ENCODE data around the gene DAAM2. TPM values are rescaled to one million over a fixed set of nuclear protein-coding genes. Genes with fewer than 3 reads are reported as not detected.

The DAAM2 gene
- total and polyA plus RNA-seq, 2 donors (not counting 3 experiments of a cell fraction or from before 2014, with no cell fraction given) = 0.42 to 0.44 TPM

DNA sequence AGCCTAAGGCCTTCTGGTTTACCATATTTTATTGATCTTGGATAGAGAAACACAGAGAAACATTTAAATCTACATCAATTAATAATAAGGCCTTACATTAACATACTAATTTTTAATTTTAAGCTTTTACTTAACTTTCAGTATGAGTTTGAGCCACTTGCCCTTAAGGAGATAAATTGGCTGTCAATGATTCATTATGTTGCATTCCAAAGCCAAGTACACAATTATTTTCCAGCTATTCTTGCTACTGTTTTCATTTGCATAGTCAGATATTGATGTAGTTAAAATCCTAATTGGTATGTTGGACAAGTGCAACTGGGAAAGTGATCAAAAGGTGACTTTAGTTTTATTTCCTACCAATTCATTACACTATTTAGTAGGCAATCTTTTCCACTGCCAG lies 83.9 kb downstream of the DAAM2 start:
- ChIA-PET POLR2A (no interaction called here), CTCF (interaction anchor here (1.2 to 8.5 kb wide), 3 partner anchors 11 to 16 kb away, joined by 3 to 97 read pairs (median 10); no protein-coding TSS in a partner anchor)
- DNase-seq (ENCODE audit: low read depth, low spot score) (no peak), FAIRE-seq (no peak)
- H3K79me2 ChIP-seq (ENCODE audit: control insufficient read depth, insufficient read depth, low read length) = no peaks in the 10 kb centered on the region
- H3K36me3 ChIP-seq (ENCODE audit: control insufficient read depth in 2 of 2, extremely low read depth in 1 of 2, insufficient read depth in 2 of 2, low read length in 2 of 2) = no peaks in the 10 kb centered on the region
- H3K9ac ChIP-seq (replicated peaks; ENCODE audit: extremely low read depth, insufficient read depth, low read length) = no peak overlapping the region
- H3K27me3 ChIP-seq (ENCODE audit: control insufficient read depth in 2 of 2, insufficient read depth in 2 of 2, low read length in 2 of 2) = peaks cover 0 to 7% of the 10 kb centered on the region in 2 experiments
- BruUV-seq (replicated peaks) = no TSS peak
- no peak overlapping the region for H2AFZ ChIP-seq (ENCODE audit: low read depth, low read length)
- intact Hi-C loops (cut with micrococcal nuclease) (no loop called here), dilution Hi-C loops (cut with MboI; ENCODE audit: extremely low pct_ligation_motif_present, low sequenced_read_pairs) (no loop called here)
- H4K20me1 ChIP-seq (replicated peaks; ENCODE audit: control insufficient read depth, extremely low read depth, insufficient read depth, low read length) = no peaks in the 10 kb centered on the region
- H3K9me3 ChIP-seq (replicated peaks; ENCODE audit: control insufficient read depth, insufficient read depth, low read length) = no peaks in the 10 kb centered on the region
- H3K9me1 ChIP-seq (replicated peaks; ENCODE audit: control insufficient read depth, extremely low read depth, insufficient read depth, low read length) = no peaks in the 10 kb centered on the region
- H3K4me1 ChIP-seq (ENCODE audit: control insufficient read depth, extremely low read depth, insufficient read depth, low read length) = no peaks in the 10 kb centered on the region
- TF ChIP-seq GATA2 (IDR thresholded peaks at IDR 0.05; ENCODE audit: insufficient read depth, insufficient read length, low read depth, low read length) (no peak), POLR2A (IDR thresholded peaks at IDR 0.05; ENCODE audit: low read depth, low read length) (no peak), JUN (IDR thresholded peaks at IDR 0.05; ENCODE audit: borderline replicate concordance, insufficient read depth, insufficient read length, low read depth) (no peak), EZH2 (IDR thresholded peaks at IDR 0.05; ENCODE audit: borderline replicate concordance, low read depth, low read length, severe bottlenecking) (no peak), POLR2AphosphoS5 (IDR thresholded peaks at IDR 0.05; ENCODE audit: insufficient read depth, low read depth, low read length) (no peak), MYC (IDR thresholded peaks at IDR 0.05; ENCODE audit: low read depth, low read length) (no peak)
- TF ChIP-seq, protein P1, sequence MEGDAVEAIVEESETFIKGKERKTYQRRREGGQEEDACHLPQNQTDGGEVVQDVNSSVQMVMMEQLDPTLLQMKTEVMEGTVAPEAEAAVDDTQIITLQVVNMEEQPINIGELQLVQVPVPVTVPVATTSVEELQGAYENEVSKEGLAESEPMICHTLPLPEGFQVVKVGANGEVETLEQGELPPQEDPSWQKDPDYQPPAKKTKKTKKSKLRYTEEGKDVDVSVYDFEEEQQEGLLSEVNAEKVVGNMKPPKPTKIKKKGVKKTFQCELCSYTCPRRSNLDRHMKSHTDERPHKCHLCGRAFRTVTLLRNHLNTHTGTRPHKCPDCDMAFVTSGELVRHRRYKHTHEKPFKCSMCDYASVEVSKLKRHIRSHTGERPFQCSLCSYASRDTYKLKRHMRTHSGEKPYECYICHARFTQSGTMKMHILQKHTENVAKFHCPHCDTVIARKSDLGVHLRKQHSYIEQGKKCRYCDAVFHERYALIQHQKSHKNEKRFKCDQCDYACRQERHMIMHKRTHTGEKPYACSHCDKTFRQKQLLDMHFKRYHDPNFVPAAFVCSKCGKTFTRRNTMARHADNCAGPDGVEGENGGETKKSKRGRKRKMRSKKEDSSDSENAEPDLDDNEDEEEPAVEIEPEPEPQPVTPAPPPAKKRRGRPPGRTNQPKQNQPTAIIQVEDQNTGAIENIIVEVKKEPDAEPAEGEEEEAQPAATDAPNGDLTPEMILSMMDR (IDR thresholded peaks at IDR 0.05; ENCODE audit: extremely low read depth in 1 of 2, insufficient read depth in 1 of 2, low read depth in 1 of 2, low read length in 2 of 2) = no peak
- H3K4me2 ChIP-seq (ENCODE audit: insufficient read depth, low read length) = no peak overlapping the region
- no peak overlapping the region for H3K27ac ChIP-seq (ENCODE audit: insufficient read depth, low read depth, low read length)
- H3K4me3 ChIP-seq (replicated peaks in 1 of 3; ENCODE audit: insufficient read depth in 1 of 3, low read depth in 1 of 3, low read length in 3 of 3) = no peak overlapping the region
